Right lobe of liver (tissue), 4 donors: ENCODE results near the gene BIN1.

ENCODE experiments used
- CTCF ChIP-seq, 4 donors: fragments of 200-600 bp in 3 of 4; fragments of 450-650 bp in 1 of 4; IDR thresholded peaks; one replicate each; pipeline versions ENCODE4 v1.5.1 to v1.8.0; 2016 to 2022; ENCODE audit warnings: antibody characterized with exemption in 4 of 4, mild to moderate bottlenecking in 2 of 4
- POLR2A ChIP-seq: fragments of 450-650 bp; IDR thresholded peaks from one replicate; pipeline ENCODE4 v1.6.1; 2017; ENCODE audit warnings: antibody characterized with exemption, mild to moderate bottlenecking
- donor health status: DM: no; HTN: no; CAD: no.
- donor health status: DM: no; HTN: no; CAD: no.
- donor health status: DM: no; HTN: yes; CAD: no.

- TF ChIP-seq POLR2A (no peak), CTCF (IDR thresholded peaks at IDR 0.05) (no peak)
These were observed 69.5 kb downstream of the BIN1 start for GRCh38 chr2:127037476-127037875.
